HG03066 (cell line): ENCODE measurements around the gene PLK3.
"Not testable (repeated sequence)": the region's sequence is repeated elsewhere in the genome, so short reads cannot be mapped to it uniquely, and the experiment has no call there.

Experiments
- ATAC-seq: cut with Tn5 transposase; IDR thresholded peaks from one replicate; pipeline ENCODE4 v1.9.1; 2021; ENCODE audit warnings: low read depth; ENCODE audit not compliant: unreplicated experiment

PLK3 gene

GRCh38 chr1:44826375-44827196 is 26.4 kb downstream of the PLK3 start:
- ATAC-seq = no peak

- no peak for ATAC-seq
These were observed 27.2 kb downstream of the PLK3 start for GRCh38 chr1:44827197-44828002.

- no peak for ATAC-seq
These were observed 27.9 kb downstream of the PLK3 start for GRCh38 chr1:44828003-44828651.

- ATAC-seq = no peak
These were observed 28.8 kb downstream of the PLK3 start for GRCh38 chr1:44828841-44829440.

GRCh38 chr1:44829506-44830384 is 29.6 kb downstream of the PLK3 start:
- ATAC-seq = no peak

- ATAC-seq = no peak
These were observed 30.7 kb downstream of the PLK3 start for GRCh38 chr1:44830900-44831304.

- ATAC-seq = no peak
These were observed 31.3 kb downstream of the PLK3 start for GRCh38 chr1:44831516-44831915.

GRCh38 chr1:44832056-44832705 is 32.0 kb downstream of the PLK3 start:
- no peak for ATAC-seq

GRCh38 chr1:44834328-44834727 is 34.2 kb downstream of the PLK3 start:
- ATAC-seq = no peak

GRCh38 chr1:44835738-44836675 is 35.8 kb downstream of the PLK3 start:
- peak; percentile 70 for ATAC-seq

- ATAC-seq = not testable (repeated sequence)
These were observed 38.1 kb downstream of the PLK3 start for GRCh38 chr1:44838294-44838693.

- ATAC-seq = no peak
These were observed 39.4 kb downstream of the PLK3 start for GRCh38 chr1:44839576-44839975.

- no peak for ATAC-seq
These were observed 42.3 kb downstream of the PLK3 start for GRCh38 chr1:44842486-44842861.

- ATAC-seq = no peak
These were observed 42.9 kb downstream of the PLK3 start, which contains the start of gene PTCH2 for GRCh38 chr1:44842862-44843655. PTCH2 (minus strand) TSS chr1:44843253; CDS start chr1:44842932, 321 bp downstream.

- no peak for ATAC-seq
These were observed 46.8 kb downstream of the PLK3 start for GRCh38 chr1:44846985-44847384.

- no peak for ATAC-seq
These were observed 47.7 kb downstream of the PLK3 start for GRCh38 chr1:44847845-44848244.

- no peak for ATAC-seq
These were observed 48.4 kb downstream of the PLK3 start for GRCh38 chr1:44848456-44849181.
